Subcutaneous abdominal adipose tissue (tissue), 5 donors: ENCODE measurements around the gene TAS1R1.

Source experiments
- H3K27ac ChIP-seq: one replicate; pipeline ENCODE4 v1.7.0; 2013; ENCODE audit warnings: low read depth, mild to moderate bottlenecking, inconsistent platforms, low read length, moderate library complexity
- H3K27me3 ChIP-seq, 5 donors: one replicate each; pipeline ENCODE4 v1.7.0; 2013; ENCODE audit warnings: low read length in 5 of 5, inconsistent platforms in 1 of 5; ENCODE audit not compliant: control insufficient read depth in 5 of 5, insufficient read depth in 4 of 5
- H3K36me3 ChIP-seq, 5 donors: one replicate each; pipeline ENCODE4 v1.7.0; 2013; ENCODE audit warnings: low read length in 5 of 5; ENCODE audit not compliant: control insufficient read depth in 5 of 5, insufficient read depth in 5 of 5
- H3K4me1 ChIP-seq, 5 donors: one replicate each; pipeline ENCODE4 v1.7.0; 2013; ENCODE audit warnings: low read length in 5 of 5, mild to moderate bottlenecking in 3 of 5, moderate library complexity in 1 of 5; ENCODE audit not compliant: control insufficient read depth in 5 of 5, insufficient read depth in 5 of 5
- H3K4me3 ChIP-seq, 5 donors: one replicate each; pipeline ENCODE4 v1.7.0; 2013; ENCODE audit warnings: low read length in 5 of 5, low read depth in 1 of 5
- H3K9ac ChIP-seq, 5 donors: one replicate each; pipeline ENCODE4 v1.7.0; 2013; ENCODE audit warnings: low read length in 5 of 5, mild to moderate bottlenecking in 4 of 5, moderate library complexity in 3 of 5
- H3K9me3 ChIP-seq, 5 donors: one replicate each; pipeline ENCODE4 v1.7.0; 2013; ENCODE audit warnings: low read length in 5 of 5; ENCODE audit not compliant: control insufficient read depth in 5 of 5
- donor health status: healthy.
- donor health status: healthy.
- donor health status: healthy.
- donor health status: healthy.
- donor health status: healthy.

Gene TAS1R1

DNA sequence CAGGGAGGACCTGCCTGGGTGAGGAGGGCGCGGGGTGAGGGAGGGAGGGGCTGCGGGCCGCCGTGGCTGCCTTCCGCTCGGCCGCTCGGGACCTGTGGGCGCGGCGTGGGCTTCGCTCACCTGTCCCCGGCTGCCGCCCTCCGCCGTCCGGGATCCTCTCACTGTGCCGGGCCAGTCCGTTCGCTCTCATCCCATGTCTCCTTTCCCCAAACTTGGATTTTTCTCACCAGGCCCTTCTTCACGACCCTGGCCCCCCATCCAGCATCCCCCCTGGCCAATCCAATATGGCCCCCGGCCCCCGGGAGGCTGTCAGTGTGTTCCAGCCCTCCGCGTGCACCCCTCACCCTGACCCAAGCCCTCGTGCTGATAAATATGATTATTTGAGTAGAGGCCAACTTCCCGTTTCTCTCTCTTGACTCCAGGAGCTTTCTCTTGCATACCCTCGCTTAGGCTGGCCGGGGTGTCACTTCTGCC is 25.0 kb downstream of the TAS1R1 start:
- peak overlapping the region; percentile 69 to 88 (median 81) for H3K4me3 ChIP-seq
- no peaks in the 10 kb centered on the region for H3K9me3 ChIP-seq
- no peaks in the 10 kb centered on the region for H3K27me3 ChIP-seq
- peak overlapping the region in 4 of 5 donors; percentile 83 to 92 (median 84) for H3K9ac ChIP-seq
- peak overlapping the region; percentile 84 for H3K27ac ChIP-seq
- no peaks in the 10 kb centered on the region for H3K36me3 ChIP-seq
- peaks cover 8 to 42% (median 30%) of the 10 kb centered on the region in 5 donors for H3K4me1 ChIP-seq

- no peaks in the 10 kb centered on the region for H3K27me3 ChIP-seq
- H3K4me1 ChIP-seq = peaks cover 8 to 42% (median 30%) of the 10 kb centered on the region in 5 donors
- peak overlapping the region; percentile 84 for H3K27ac ChIP-seq
- peaks cover 0 to under 1% (median 0%) of the 10 kb centered on the region in 5 donors for H3K36me3 ChIP-seq
- H3K4me3 ChIP-seq = peak overlapping the region; percentile 69 to 88 (median 81)
- H3K9ac ChIP-seq = peak overlapping the region in 4 of 5 donors; percentile 83 to 92 (median 84)
- no peaks in the 10 kb centered on the region for H3K9me3 ChIP-seq
Measured at GRCh38 chr1:6580593-6581409, 25.7 kb downstream of the TAS1R1 start.

- Histone ChIP-seq H3K4me3 (no peak overlapping the region), H3K4me1 (peaks cover 8 to 42% (median 31%) of the 10 kb centered on the region in 5 donors), H3K36me3 (peaks cover 0 to 7% (median 0%) of the 10 kb centered on the region in 5 donors), H3K9me3 (no peaks in the 10 kb centered on the region), H3K27me3 (no peaks in the 10 kb centered on the region), H3K27ac (peak overlapping the region; percentile 84), H3K9ac (peak overlapping the region in 2 of 5 donors; percentile 11 to 14)
Measured at GRCh38 chr1:6581561-6582305, 26.6 kb downstream of the TAS1R1 start.

GRCh38 chr1:6582370-6582769 is 27.3 kb downstream of the TAS1R1 start:
- Histone ChIP-seq H3K36me3 (peaks cover 0 to 14% (median under 1%) of the 10 kb centered on the region in 5 donors), H3K4me1 (peaks cover 8 to 49% (median 38%) of the 10 kb centered on the region in 5 donors), H3K9me3 (no peaks in the 10 kb centered on the region), H3K27me3 (no peaks in the 10 kb centered on the region), H3K4me3 (no peak overlapping the region), H3K9ac (no peak overlapping the region), H3K27ac (no peak overlapping the region)

DNA sequence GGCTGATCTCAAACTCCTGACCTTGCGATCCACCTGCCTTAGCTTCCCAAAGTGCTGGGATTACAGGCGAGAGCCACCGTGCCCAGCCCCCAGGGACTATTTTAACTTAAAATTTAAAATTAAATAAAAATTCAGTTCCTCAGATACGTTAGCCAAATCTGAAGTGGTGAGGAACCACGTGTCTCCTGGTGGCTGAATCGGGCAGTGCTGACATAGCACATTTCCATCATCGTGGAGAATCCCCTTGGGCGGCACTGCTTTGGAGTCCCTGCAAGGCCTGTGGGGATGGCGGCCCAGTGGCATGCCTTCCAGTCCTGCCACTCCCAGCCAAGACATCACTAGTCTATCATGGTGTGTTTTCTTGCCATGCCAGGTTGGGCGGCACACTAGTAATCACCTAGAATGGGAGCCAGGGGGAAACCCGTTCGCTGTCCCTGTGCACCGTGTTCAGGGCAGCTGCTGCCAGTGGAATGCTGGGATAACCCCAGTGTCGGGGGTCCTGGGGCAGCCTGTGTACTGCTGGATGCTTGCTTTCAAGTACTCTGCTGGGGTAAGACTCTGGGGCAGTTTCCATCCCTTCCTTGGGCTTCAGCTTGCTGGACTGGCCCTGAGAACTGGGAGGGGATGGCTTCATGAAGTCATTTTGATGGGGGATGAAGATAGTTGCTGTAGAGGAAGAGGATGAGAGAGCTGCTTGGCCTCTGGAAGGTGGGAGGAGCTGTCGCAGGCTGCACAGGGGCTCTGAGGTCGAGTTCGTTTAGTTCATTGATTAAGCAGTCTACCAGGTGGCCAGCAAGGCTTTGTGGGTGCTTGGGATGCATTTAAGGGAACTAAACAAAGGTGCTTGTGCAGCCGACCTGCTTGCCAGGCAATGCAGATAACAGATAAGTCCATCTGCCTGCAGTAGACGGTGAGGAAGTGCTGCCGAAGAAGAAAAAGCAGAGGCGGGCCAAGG is 29.3 kb downstream of the TAS1R1 start:
- H3K4me3 ChIP-seq = no peak overlapping the region
- H3K9me3 ChIP-seq = no peaks in the 10 kb centered on the region
- no peak overlapping the region for H3K27ac ChIP-seq
- peaks cover 0 to 34% (median 20%) of the 10 kb centered on the region in 5 donors for H3K36me3 ChIP-seq
- H3K9ac ChIP-seq = no peak overlapping the region
- H3K27me3 ChIP-seq = no peaks in the 10 kb centered on the region
- peaks cover 8 to 65% (median 41%) of the 10 kb centered on the region in 5 donors for H3K4me1 ChIP-seq

- Histone ChIP-seq H3K9me3 (no peaks in the 10 kb centered on the region), H3K27me3 (no peaks in the 10 kb centered on the region), H3K36me3 (peaks cover 0 to 42% (median 28%) of the 10 kb centered on the region in 5 donors), H3K9ac (no peak overlapping the region), H3K27ac (no peak overlapping the region), H3K4me3 (no peak overlapping the region), H3K4me1 (peaks cover 8 to 67% (median 42%) of the 10 kb centered on the region in 5 donors)
Measured at GRCh38 chr1:6585081-6585722, 30.1 kb downstream of the TAS1R1 start.

- H3K9me3 ChIP-seq = no peaks in the 10 kb centered on the region
- H3K4me1 ChIP-seq = peaks cover 5 to 67% (median 39%) of the 10 kb centered on the region in 5 donors
- no peaks in the 10 kb centered on the region for H3K27me3 ChIP-seq
- peaks cover 0 to 48% (median 33%) of the 10 kb centered on the region in 5 donors for H3K36me3 ChIP-seq
- H3K27ac ChIP-seq = no peak overlapping the region
- no peak overlapping the region for H3K9ac ChIP-seq
- H3K4me3 ChIP-seq = no peak overlapping the region
Measured at GRCh38 chr1:6585841-6586240, 30.7 kb downstream of the TAS1R1 start.

GRCh38 chr1:6586404-6586816 is 31.3 kb downstream of the TAS1R1 start:
- no peaks in the 10 kb centered on the region for H3K27me3 ChIP-seq
- no peaks in the 10 kb centered on the region for H3K9me3 ChIP-seq
- no peak overlapping the region for H3K27ac ChIP-seq
- no peak overlapping the region for H3K9ac ChIP-seq
- H3K4me1 ChIP-seq = peaks cover 3 to 67% (median 39%) of the 10 kb centered on the region in 5 donors
- H3K4me3 ChIP-seq = no peak overlapping the region
- H3K36me3 ChIP-seq = peaks cover 0 to 53% (median 38%) of the 10 kb centered on the region in 5 donors
